Immature natural killer cell (primary cell): ENCODE data around the gene FCRL2. TPM values are rescaled to one million over a fixed set of nuclear protein-coding genes. Genes with fewer than 3 reads are reported as not detected.
A peak's percentile ranks its signal among the peaks of the same experiment; 100 is the strongest.
"Not testable (repeated sequence)": the region's sequence is repeated elsewhere in the genome, so short reads cannot be mapped to it uniquely, and the experiment has no call there.

Experiments used
- DNase-seq, 3 donors: peaks; one replicate each; pipeline ENCODE4 v3.0.0; 2022; ENCODE audit warnings: mixed read lengths in 1 of 3
- H3K27ac Mint-ChIP-seq, 6 donors: one replicate each; pipeline ENCODE4 v1.8.0; 2020; ENCODE audit warnings: mixed read lengths in 6 of 6, mild to moderate bottlenecking in 5 of 6, inconsistent platforms in 4 of 6, moderate library complexity in 3 of 6
- H3K27me3 Mint-ChIP-seq, 3 donors: one replicate each; pipeline ENCODE4 v1.8.0; 2020 to 2021; ENCODE audit warnings: low read depth in 3 of 3, mild to moderate bottlenecking in 3 of 3, mixed read lengths in 3 of 3, moderate library complexity in 3 of 3, inconsistent platforms in 1 of 3
- H3K36me3 Mint-ChIP-seq, 3 donors: one replicate each; pipeline ENCODE4 v1.8.0; 2020; ENCODE audit warnings: mixed read lengths in 3 of 3, inconsistent platforms in 2 of 3, mild to moderate bottlenecking in 2 of 3
- H3K4me1 Mint-ChIP-seq, 2 donors: one replicate each; pipeline ENCODE4 v1.8.0; 2020; ENCODE audit warnings: inconsistent platforms in 2 of 2, mild to moderate bottlenecking in 2 of 2, mixed read lengths in 2 of 2, moderate library complexity in 1 of 2
- H3K4me3 Mint-ChIP-seq, 5 donors: one replicate each; pipeline ENCODE4 v1.8.0; 2020; ENCODE audit warnings: mild to moderate bottlenecking in 5 of 5, mixed read lengths in 5 of 5, inconsistent platforms in 3 of 5, moderate library complexity in 3 of 5
- H3K9me3 Mint-ChIP-seq, 6 donors: one replicate each; pipeline ENCODE4 v1.8.0; 2020; ENCODE audit warnings: mild to moderate bottlenecking in 6 of 6, mixed read lengths in 6 of 6, inconsistent platforms in 4 of 6, moderate library complexity in 3 of 6
- polyA plus RNA-seq, 3 donors: library from polyadenylated mRNA; unstranded; fragments of 300-500 nt; fragmentation: Illumina TruSeq; gene quantifications; one replicate each; pipeline ENCODE4 v1.2.3, GENCODE V29; 2021

Gene FCRL2
- polyA plus RNA-seq, 3 donors from 2014 or later = not detected

DNA sequence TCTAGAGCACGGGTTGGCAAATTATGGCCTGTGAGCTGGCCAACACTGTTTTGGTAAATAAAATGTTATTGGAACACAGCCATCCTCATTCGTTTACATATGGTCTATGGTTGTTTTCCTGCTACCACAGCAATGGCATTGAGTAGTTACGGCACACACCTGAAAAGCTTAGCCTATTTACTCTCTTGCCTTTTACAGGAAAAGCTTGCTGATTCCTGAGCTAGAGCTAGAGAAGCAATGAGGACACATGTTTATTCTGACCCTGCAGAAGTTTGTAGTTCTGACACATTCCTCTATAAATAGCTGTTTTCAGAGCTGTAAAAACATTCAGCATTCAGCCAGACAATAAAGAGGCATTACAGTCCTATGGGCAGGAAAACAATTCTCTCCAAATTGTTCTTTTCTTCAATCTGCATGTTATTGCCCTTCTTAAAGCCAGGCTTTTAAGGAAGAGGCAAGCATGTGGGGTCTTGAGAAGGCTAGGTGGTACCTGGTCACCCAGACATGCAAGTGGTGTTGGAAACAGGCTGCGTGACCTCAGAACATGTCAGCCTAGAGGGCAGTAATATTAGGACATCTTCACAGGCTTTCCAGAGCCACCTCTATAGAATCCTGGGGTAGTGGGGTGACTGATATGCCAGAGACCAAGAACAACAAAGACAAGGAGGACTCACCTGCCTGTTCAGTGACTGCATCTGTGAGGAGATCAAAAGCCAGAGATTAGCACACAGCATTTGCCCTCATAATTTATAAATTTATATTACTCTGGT lies 1.6 kb downstream of the FCRL2 start:
- peaks cover 29 to 46% of the 10 kb centered on the region in 2 donors for H3K4me1 Mint-ChIP-seq
- no peak overlapping the region for H3K27ac Mint-ChIP-seq
- no peaks in the 10 kb centered on the region for H3K36me3 Mint-ChIP-seq
- peaks cover 0 to 5% (median 2%) of the 10 kb centered on the region in 3 donors for H3K27me3 Mint-ChIP-seq
- no peak overlapping the region for H3K4me3 Mint-ChIP-seq
- no peaks in the 10 kb centered on the region for H3K9me3 Mint-ChIP-seq
- DNase-seq = no peak

DNA sequence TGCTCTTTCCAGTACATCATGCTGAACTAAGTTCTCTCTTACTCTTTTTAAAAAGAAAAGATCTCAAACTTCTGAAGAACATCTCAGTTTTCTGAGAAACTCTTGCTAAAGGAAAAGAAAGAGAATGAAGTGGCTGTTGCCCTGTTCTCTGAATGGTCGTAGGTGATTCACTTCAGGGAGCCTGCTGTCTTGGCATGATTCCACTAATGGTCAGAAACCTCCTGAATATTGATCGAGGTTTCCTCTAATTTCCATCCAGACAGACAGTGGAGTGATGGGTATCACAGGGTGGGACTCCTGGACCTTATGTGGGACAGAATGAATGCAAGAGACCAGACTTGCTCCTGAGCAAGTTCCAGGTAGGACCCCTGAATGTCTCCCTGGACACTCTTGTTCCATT lies 2.5 kb downstream of the FCRL2 start:
- Mint-ChIP-seq H3K4me3 (no peak overlapping the region), H3K9me3 (no peaks in the 10 kb centered on the region), H3K27ac (no peak overlapping the region), H3K27me3 (peaks cover 0 to 5% (median 5%) of the 10 kb centered on the region in 3 donors), H3K4me1 (peaks cover 35 to 53% of the 10 kb centered on the region in 2 donors), H3K36me3 (no peaks in the 10 kb centered on the region)
- no peak for DNase-seq

DNA sequence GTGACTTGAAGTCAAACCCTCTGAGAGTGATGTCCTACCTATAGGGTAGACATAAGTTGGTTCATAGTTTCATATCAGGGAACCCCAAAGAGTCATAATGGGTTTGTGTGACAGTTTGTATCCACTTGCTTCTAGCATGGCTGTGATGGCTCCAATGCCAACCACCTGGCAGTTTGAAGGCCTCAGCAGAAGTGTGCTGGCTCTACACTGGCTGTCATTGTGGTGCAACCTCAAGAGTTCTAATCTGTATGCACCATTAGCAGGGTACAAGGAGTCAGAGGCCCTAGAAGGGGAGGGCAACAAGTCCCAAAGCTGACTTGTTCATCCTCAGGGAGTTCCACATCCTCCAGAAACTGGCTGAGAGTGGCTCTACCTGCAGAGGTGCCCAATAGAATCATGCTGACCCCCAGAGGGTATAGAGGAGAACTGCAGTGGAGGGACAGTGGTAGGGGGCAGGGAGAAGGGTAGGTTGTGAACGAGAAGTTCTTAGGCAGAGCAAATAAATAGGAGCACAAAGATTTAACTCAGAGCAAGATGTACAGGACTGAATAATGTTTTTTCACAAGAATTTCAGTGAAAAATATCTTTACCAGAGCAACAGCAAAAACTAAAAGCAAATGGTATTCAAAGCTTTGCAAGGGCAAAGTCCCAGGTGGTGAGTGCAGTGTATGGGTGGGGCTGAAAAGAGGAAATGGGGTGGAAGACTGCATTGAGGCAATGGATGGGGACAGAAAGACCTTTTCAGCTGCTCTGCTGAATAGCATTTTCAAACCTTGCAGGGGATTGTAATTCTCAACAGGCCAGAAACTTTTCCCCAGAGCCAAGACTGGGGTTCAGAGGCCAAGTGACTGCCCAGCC lies 3.2 kb downstream of the FCRL2 start:
- Mint-ChIP-seq H3K9me3 (no peaks in the 10 kb centered on the region), H3K4me3 (peak overlapping the region in 3 of 5 donors; percentile 0 to 20 (median 16)), H3K27ac (peak overlapping the region in 2 of 6 donors; percentile 12 to 31), H3K27me3 (peaks cover 0 to 5% (median 5%) of the 10 kb centered on the region in 3 donors), H3K36me3 (no peaks in the 10 kb centered on the region), H3K4me1 (peaks cover 35 to 59% of the 10 kb centered on the region in 2 donors)
- DNase-seq = peak; percentile 41 to 54 (median 52)

DNA sequence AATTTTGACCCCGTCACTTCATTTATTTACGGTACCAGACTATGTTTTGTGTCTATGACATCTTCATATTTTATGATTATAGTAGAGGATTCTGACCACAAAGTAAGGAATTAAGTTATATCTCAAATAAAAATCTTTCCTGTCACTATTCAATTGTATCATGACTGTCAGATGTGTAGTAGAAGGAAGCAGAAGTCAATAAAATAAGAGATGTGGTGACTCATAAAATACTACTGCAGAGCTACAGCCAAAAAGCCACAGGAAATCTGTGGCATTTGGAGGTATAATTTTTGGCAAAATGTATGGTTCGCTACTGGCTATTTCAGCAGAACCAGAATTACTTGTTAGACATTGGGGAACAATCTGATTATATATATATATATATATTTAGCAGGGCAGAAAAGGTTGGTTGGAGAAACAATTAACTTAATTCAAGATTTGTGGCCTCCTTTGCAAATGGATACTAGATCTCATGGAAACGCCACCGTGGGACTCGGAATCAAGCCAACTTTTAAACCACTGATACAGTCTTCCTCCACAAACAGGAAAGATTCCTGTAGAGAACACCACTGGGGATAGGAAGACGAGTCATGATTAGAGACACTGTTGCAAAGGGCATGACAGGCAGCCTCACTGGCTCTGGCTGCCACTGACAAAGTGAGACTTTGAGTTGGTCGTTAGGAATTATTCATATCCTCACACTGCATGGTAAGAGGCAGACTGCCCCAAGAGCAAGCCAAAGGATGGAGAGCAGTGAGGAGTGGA lies 5.1 kb downstream of the FCRL2 start:
- Mint-ChIP-seq H3K4me3 (peak overlapping the region in 1 of 5 donors; percentile 3), H3K9me3 (no peaks in the 10 kb centered on the region), H3K27me3 (peaks cover 0 to 5% (median 5%) of the 10 kb centered on the region in 3 donors), H3K27ac (peak overlapping the region in 4 of 6 donors; percentile 13 to 71 (median 52)), H3K36me3 (no peaks in the 10 kb centered on the region), H3K4me1 (peaks cover 35 to 54% of the 10 kb centered on the region in 2 donors)
- no peak for DNase-seq

DNA sequence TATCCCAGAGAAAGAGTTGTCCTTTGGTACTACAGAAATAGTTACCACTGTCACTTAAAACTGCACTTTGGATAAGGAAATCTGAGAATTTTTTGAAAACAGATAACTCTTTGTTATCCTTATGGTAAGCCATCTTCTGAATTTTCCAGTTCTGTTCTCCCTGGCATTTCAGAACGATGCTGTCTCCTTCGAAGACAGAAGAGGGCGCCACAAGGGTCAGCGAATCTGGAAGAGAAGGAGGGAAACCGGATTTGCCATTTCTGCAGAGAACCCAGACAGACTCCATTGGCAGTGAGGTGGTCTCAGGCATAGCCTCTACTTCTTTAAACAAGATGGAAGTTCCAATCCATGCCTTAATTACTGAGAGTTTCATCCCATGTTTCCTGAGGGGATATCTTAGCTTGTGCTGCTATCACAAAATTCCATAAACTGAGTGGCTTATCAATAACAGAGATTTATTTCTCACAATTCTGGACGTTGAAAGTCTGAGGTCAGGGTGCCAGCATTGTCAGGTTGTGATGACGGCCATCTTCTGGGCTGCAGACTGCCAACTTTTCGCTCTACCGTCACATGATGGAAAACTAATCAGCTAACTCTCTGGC lies 6.4 kb downstream of the FCRL2 start:
- H3K27ac Mint-ChIP-seq = peak overlapping the region in 2 of 6 donors; percentile 53 to 59
- no peaks in the 10 kb centered on the region for H3K36me3 Mint-ChIP-seq
- H3K9me3 Mint-ChIP-seq = no peaks in the 10 kb centered on the region
- peaks cover 35 to 51% of the 10 kb centered on the region in 2 donors for H3K4me1 Mint-ChIP-seq
- H3K27me3 Mint-ChIP-seq = peaks cover 0 to 5% (median 5%) of the 10 kb centered on the region in 3 donors
- H3K4me3 Mint-ChIP-seq = no peak overlapping the region
- no peak for DNase-seq

DNA sequence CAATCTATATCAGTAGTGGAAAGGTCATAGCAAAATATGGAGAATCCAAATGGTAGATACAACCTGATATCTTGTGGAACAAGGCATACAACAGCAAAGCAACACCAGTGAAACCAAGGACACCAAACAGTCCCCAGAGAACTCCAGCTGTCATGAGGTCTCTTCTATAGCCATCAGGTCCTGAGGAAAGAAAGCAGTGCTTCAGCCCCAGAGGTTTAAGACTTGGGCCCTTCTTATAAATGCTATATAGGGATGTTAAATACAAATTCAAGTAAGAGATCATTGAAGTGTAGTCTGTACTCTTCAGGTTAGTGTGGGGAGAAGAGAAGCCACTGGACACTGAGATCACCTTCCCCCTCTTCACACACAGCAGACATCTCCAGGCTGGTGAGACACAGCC lies 10.1 kb downstream of the FCRL2 start:
- Mint-ChIP-seq H3K4me1 (peaks cover 41 to 59% of the 10 kb centered on the region in 2 donors), H3K27me3 (peaks cover 2 to 4% (median 4%) of the 10 kb centered on the region in 3 donors), H3K4me3 (no peak overlapping the region), H3K9me3 (peaks cover 0 to 2% (median 0%) of the 10 kb centered on the region in 6 donors), H3K27ac (peak overlapping the region in 3 of 6 donors; percentile 18 to 59 (median 18)), H3K36me3 (no peaks in the 10 kb centered on the region)
- DNase-seq = no peak

DNA sequence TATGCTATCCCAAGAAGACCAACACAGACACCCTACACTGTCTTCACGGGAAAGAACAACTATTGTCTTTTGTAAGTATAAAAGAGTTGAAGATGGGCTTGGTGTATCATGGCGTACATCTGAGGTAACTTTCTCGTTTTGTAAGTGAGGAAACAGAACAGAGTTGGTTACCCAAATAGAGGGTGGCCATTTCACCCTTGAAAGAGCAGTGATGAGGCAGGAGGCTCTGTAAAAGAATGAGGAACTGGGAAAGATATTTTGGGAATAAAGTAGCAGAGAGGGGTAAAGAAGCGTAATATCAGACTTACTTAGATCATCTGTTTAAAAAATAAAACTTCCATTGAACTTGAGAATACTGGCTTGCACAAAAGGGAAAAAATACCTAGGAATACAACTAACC lies 18.9 kb downstream of the FCRL2 start:
- no peak for DNase-seq
- no peak overlapping the region for H3K27ac Mint-ChIP-seq
- peaks cover 11 to 15% of the 10 kb centered on the region in 2 donors for H3K4me1 Mint-ChIP-seq
- H3K4me3 Mint-ChIP-seq = no peak overlapping the region
- H3K9me3 Mint-ChIP-seq = peaks cover 0 to 5% (median 0%) of the 10 kb centered on the region in 6 donors
- H3K36me3 Mint-ChIP-seq = peaks cover 5% of the 10 kb centered on the region in 3 donors
- peaks cover 0 to 3% (median 2%) of the 10 kb centered on the region in 3 donors for H3K27me3 Mint-ChIP-seq

DNA sequence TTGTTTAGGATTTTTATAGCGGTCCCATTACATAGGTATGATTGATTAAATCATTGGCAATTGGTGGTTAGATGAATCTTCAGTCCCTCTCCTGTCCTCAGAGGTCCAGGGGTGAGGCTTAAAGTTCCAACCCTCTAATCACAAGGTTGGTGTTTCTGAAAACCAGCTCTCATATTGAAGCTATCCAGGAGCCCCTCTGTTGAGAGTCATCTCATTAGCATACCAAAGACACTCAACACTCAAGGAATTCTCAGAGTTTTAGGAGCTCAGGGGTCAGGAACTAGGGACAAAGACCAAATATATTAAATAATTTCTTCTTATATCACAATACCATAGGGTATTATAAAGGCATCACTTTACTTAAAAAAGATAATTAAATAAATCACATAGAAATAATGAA lies 23.3 kb downstream of the FCRL2 start:
- no peak for DNase-seq
- peaks cover 0 to 5% (median 0%) of the 10 kb centered on the region in 6 donors for H3K9me3 Mint-ChIP-seq
- no peak overlapping the region for H3K27ac Mint-ChIP-seq
- no peaks in the 10 kb centered on the region for H3K27me3 Mint-ChIP-seq
- H3K4me1 Mint-ChIP-seq = peaks cover 5 to 7% of the 10 kb centered on the region in 2 donors
- H3K4me3 Mint-ChIP-seq = no peak overlapping the region
- H3K36me3 Mint-ChIP-seq = peaks cover 5 to 10% (median 7%) of the 10 kb centered on the region in 3 donors

DNA sequence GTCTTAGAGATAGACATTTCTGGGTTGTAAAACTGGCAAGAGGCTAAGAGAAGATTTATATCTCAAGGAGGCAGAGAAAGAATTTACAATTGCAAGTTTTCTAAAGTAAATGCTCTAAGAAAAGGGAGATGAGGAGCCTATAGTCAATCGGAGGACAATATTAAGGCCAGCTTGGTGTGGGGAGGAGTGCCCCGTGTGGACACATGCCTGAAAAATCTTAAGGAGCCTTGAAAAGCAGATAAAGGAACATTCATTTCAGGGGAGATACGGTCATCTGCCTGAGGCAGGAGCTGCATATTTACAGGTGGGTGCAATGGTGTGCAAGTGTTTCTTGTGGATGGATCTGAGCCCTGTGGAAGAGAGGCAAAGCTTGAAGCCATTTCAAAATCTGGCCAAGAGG lies 25.6 kb downstream of the FCRL2 start:
- H3K36me3 Mint-ChIP-seq = peaks cover 0 to 7% (median 5%) of the 10 kb centered on the region in 3 donors
- H3K27ac Mint-ChIP-seq = peak overlapping the region in 1 of 6 donors; percentile 4
- no peak for DNase-seq
- H3K4me3 Mint-ChIP-seq = no peak overlapping the region
- peaks cover 0 to 5% (median 0%) of the 10 kb centered on the region in 6 donors for H3K9me3 Mint-ChIP-seq
- H3K27me3 Mint-ChIP-seq = no peaks in the 10 kb centered on the region
- H3K4me1 Mint-ChIP-seq = peaks cover 23 to 31% of the 10 kb centered on the region in 2 donors

DNA sequence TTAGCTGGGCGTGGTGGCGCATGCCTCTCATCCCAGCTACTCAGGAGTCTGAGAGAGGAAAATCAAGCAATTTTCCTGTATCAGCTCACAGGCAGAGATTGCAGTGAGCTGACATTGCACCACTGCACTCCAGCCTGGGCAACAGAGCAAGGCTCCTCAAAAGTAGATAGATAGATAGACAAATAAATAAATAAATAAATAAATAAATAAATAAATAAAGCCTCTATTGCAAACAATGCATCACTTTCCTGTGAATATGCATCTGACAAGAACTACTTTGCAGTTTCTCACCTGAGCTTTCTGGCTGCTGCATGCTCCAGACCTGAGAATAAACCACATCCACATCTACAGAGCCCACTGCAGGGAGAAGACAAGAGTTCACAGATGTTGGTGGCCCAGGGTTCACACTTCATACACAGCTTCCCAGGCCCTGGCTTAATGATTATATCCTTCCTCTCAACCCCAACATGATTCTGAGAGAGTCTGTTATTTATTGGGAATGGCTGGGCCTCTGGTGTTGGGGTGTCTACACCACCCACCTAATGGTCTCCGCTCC lies 28.6 kb downstream of the FCRL2 start:
- Mint-ChIP-seq H3K4me3 (no peak overlapping the region), H3K27ac (peak overlapping the region in 5 of 6 donors; percentile 6 to 37 (median 29)), H3K36me3 (peaks cover 0 to 7% (median 5%) of the 10 kb centered on the region in 3 donors), H3K27me3 (no peaks in the 10 kb centered on the region), H3K9me3 (peaks cover 0 to 5% (median 0%) of the 10 kb centered on the region in 6 donors), H3K4me1 (peaks cover 23 to 35% of the 10 kb centered on the region in 2 donors)
- no peak for DNase-seq

DNA sequence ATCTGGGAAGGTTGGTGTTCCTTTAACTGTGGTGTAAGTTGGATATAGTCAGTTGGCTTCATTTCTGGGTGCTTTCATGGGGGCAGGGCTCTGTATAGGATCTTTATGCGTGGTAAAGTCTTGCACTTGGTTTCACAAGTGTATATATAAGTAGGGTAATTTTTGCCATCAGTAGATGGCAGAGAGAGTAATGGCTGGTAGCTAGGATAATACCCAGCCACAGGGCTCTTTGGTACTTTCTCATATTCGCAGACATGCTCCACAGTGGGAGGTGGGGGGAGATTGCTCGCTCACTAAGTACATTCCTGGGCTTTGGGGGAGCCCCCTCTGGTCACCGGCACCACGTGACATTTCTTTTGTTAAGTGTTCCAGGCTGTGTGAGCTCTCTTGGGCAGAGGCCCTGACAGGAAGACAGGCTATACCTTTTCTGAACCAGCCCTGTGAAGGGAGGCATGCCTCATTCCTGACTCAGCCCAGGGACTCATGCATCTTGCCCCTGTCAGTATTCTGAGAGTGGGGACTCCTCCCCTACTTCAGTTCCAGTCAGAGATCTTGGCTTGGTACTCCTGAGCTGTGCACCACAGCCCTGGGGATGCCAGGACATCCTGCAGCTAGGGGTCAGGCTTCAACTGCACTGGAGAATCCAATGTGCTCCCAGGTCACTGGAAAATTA lies 37.6 kb downstream of the FCRL2 start:
- Mint-ChIP-seq H3K4me1 (peaks cover 30 to 42% of the 10 kb centered on the region in 2 donors), H3K36me3 (no peaks in the 10 kb centered on the region), H3K27ac (no peak overlapping the region), H3K4me3 (no peak overlapping the region), H3K27me3 (peaks cover 0 to 2% (median 1%) of the 10 kb centered on the region in 3 donors), H3K9me3 (peaks cover 0 to 2% (median 0%) of the 10 kb centered on the region in 6 donors)
- DNase-seq = no peak

DNA sequence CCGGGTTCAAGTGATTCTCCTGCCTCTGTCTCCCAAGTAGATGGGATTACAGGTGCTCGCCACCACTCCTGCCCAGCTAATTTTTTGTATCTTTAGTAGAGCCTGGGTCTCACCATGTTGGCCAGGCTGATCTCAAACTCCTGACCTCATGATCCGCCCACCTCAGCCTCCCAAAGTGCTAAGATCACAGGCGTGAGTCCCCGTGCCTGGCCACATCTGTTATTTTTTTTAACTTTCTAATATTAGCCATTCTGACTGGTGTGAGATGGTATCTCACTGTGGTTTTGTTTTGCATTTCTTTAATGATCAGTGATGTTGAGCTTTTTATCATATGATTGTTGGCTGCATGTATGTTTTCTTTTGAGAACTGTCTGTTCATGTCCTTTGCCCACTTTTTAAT lies 40.9 kb downstream of the FCRL2 start:
- not testable (repeated sequence) for H3K9me3 Mint-ChIP-seq, H3K36me3 Mint-ChIP-seq, H3K27me3 Mint-ChIP-seq
- peaks cover 46 to 60% of the 10 kb centered on the region in 2 donors for H3K4me1 Mint-ChIP-seq
- H3K4me3 Mint-ChIP-seq = peak overlapping the region in 4 of 5 donors; percentile 48 to 69 (median 56)
- H3K27ac Mint-ChIP-seq = peak overlapping the region in 5 of 6 donors; percentile 15 to 78 (median 54)
- DNase-seq = peak in 1 of 3 donors; percentile 6
